ENCODE measurements around the gene CFAP70. TPM values are rescaled to one million over a fixed set of nuclear protein-coding genes. Genes with fewer than 3 reads are reported as not detected.

The CFAP70 gene
- total and polyA plus RNA-seq, 2 of the 8 experiments (the other 6 are each of a cell fraction or from before 2014, with no cell fraction given), result 0.21 to 0.30 TPM

GRCh38 chr10:73368238-73368637, 9.6 kb upstream of the CFAP70 start:
- H3K14ac ChIP-seq (ENCODE audit: insufficient read length), result no peak overlapping the region
- POLR2A ChIA-PET (ENCODE audit: partially characterized antibody), result interaction anchor here (1.4 kb wide), 1 partner anchor 9 kb away, joined by 3 read pairs; the partner anchor contains the start of gene CFAP70
- FAIRE-seq, result no peak

More at GRCh38 chr10:73368238-73368637, 9.6 kb upstream of the CFAP70 start:
- H3K4ac ChIP-seq (replicated peaks; ENCODE audit: insufficient read length, low read depth, low read length), result no peak overlapping the region
- H2BK12ac ChIP-seq (ENCODE audit: low read depth, low read length), result no peak overlapping the region
- H2BK5ac ChIP-seq (ENCODE audit: low read depth, low read length), result no peak overlapping the region
- no peak overlapping the region for H2AK5ac ChIP-seq (ENCODE audit: low read depth, low read length)
- H2AFZ ChIP-seq (ENCODE audit: low read length), result no peak overlapping the region
- peaks cover 0 to 7% (median 1%) of the 10 kb centered on the region in 4 experiments; a peak in 2 of 8 replicates for H3K36me3 ChIP-seq (ENCODE audit: control insufficient read depth in 2 of 4, insufficient read depth in 4 of 4, low read length in 3 of 4)
- 91 to 100% methylated on average over 1 to 4 of the region's 4 CpGs for WGBS, 2 experiments (ENCODE audit: extremely low coverage in 1 of 2, insufficient coverage in 1 of 2, insufficient read length in 1 of 2, insufficient replicate concordance in 2 of 2, low coverage in 1 of 2, low lambda C conversion rate in 2 of 2, missing lambda C conversion rate in 1 of 2)
- no peak overlapping the region for H3K27ac ChIP-seq (ENCODE audit: low read depth, low read length)
- H3K56ac ChIP-seq (replicated peaks; ENCODE audit: insufficient read length, low read depth, low read length), result no peak overlapping the region
- H4K8ac ChIP-seq (ENCODE audit: extremely low read depth, insufficient read depth, low read length), result no peak overlapping the region
- no peaks in the 10 kb centered on the region for H3K27me3 ChIP-seq (replicated peaks in 1 of 4; ENCODE audit: control insufficient read depth in 3 of 4, extremely low read depth in 1 of 4, insufficient read depth in 3 of 4, low read length in 3 of 4)
- no peak overlapping the region for H3K9ac ChIP-seq (replicated peaks in 1 of 4; ENCODE audit: extremely low read depth in 1 of 4, low read depth in 3 of 4, low read length in 3 of 4)
- no peak overlapping the region for H3K4me3 ChIP-seq (ENCODE audit: extremely low read depth in 1 of 4, insufficient read depth in 2 of 4, low read depth in 3 of 4, low read length in 4 of 4)
- no peaks in the 10 kb centered on the region for H3K79me1 ChIP-seq (ENCODE audit: low read depth, low read length)
- no peaks in the 10 kb centered on the region for H3K9me3 ChIP-seq (ENCODE audit: insufficient read depth in 2 of 2, low read depth in 1 of 2, low read length in 1 of 2)
- no peaks in the 10 kb centered on the region for H3K4me1 ChIP-seq (replicated peaks in 1 of 4; ENCODE audit: control insufficient read depth in 3 of 4, insufficient read depth in 4 of 4, low read length in 3 of 4)
- H3K4me2 ChIP-seq (ENCODE audit: insufficient read depth in 1 of 2, low read depth in 2 of 2, low read length in 2 of 2), result no peak overlapping the region
- H4K20me1 ChIP-seq (replicated peaks in 1 of 2; ENCODE audit: control insufficient read depth in 1 of 2, insufficient read depth in 2 of 2, low read length in 2 of 2), result no peaks in the 10 kb centered on the region
- H4K91ac ChIP-seq (replicated peaks; ENCODE audit: insufficient read length, low read length), result no peak overlapping the region
- H4K5ac ChIP-seq (ENCODE audit: insufficient read length, low read depth, low read length), result no peak overlapping the region
- no peak for DNase-seq (ENCODE audit: low read depth in 1 of 2, low spot score in 2 of 2)
- no peak overlapping the region for H2BK20ac ChIP-seq (ENCODE audit: low read length)
- CTCF ChIA-PET (ENCODE audit: partially characterized antibody), result no interaction called here
- H3K23ac ChIP-seq (ENCODE audit: insufficient read length), result no peak overlapping the region
- H3K18ac ChIP-seq (ENCODE audit: extremely low read depth, low read length), result no peak overlapping the region
- H2BK120ac ChIP-seq (replicated peaks; ENCODE audit: low read depth, low read length), result no peak overlapping the region
- H3K79me2 ChIP-seq (ENCODE audit: control insufficient read depth in 1 of 2, insufficient read depth in 2 of 2, low read length in 2 of 2), result no peaks in the 10 kb centered on the region
- no peak overlapping the region for H2BK15ac ChIP-seq (ENCODE audit: low read length)
- no peaks in the 10 kb centered on the region for H3K23me2 ChIP-seq (ENCODE audit: low read depth, low read length)
- TF ChIP-seq CTBP2 (IDR thresholded peaks at IDR 0.05; ENCODE audit: borderline replicate concordance, insufficient read depth, insufficient read length, low read length), result no peak
- no peak for TF ChIP-seq KDM5A (IDR thresholded peaks at IDR 0.05; ENCODE audit: low read length)
- no peak for TF ChIP-seq ATF2 (IDR thresholded peaks at IDR 0.05; ENCODE audit: low read length)
- no peak for TF ChIP-seq USF2 (IDR thresholded peaks at IDR 0.05; ENCODE audit: low read length)
- no peak for TF ChIP-seq GTF2F1 (IDR thresholded peaks at IDR 0.05; ENCODE audit: borderline replicate concordance, low read depth, low read length)
